Natural killer cell (primary cell): ENCODE data around the gene KDM5B. TPM values are rescaled to one million over a fixed set of nuclear protein-coding genes. Genes with fewer than 3 reads are reported as not detected.

Source experiments
- ATAC-seq, 3 donors: fragments of 150-1000 bp in 2 of 3; fragments of 200-7000 bp in 1 of 3; cut with Tn5 transposase; 1 replicate in 1 of 3; 2 replicates in 2 of 3; pipeline ENCODE4 v1.10.0; 2021; ENCODE audit warnings: mild to moderate bottlenecking in 2 of 3, moderate library complexity in 2 of 3
- DNase-seq, 2 donors: peaks; one replicate each; pipeline versions ENCODE4 v3.0.0 to v3.0.0-alpha.2; 2013 to 2021; ENCODE audit warnings: mixed read lengths in 1 of 2
- H3K27ac ChIP-seq: one replicate; pipeline ENCODE4 v1.5.1; 2013; ENCODE audit warnings: mild to moderate bottlenecking, low read length
- H3K27me3 ChIP-seq: one replicate; pipeline ENCODE4 v1.6.1; 2013; ENCODE audit warnings: low read length; ENCODE audit not compliant: control insufficient read depth, insufficient read depth
- H3K36me3 ChIP-seq: one replicate; pipeline ENCODE4 v1.6.1; 2013; ENCODE audit warnings: low read length; ENCODE audit not compliant: control insufficient read depth, insufficient read depth
- H3K4me1 ChIP-seq: one replicate; pipeline ENCODE4 v1.6.1; 2013; ENCODE audit warnings: low read length; ENCODE audit not compliant: control insufficient read depth, insufficient read depth
- H3K4me3 ChIP-seq: one replicate; pipeline ENCODE4 v1.5.1; 2013; ENCODE audit warnings: low read length
- H3K9me3 ChIP-seq: one replicate; pipeline ENCODE4 v1.6.1; 2013; ENCODE audit warnings: low read length; ENCODE audit not compliant: control insufficient read depth, insufficient read depth
- H3K27ac Mint-ChIP-seq, 2 donors: one replicate each; pipeline ENCODE4 v1.8.0; 2022; ENCODE audit warnings: mild to moderate bottlenecking in 2 of 2, mixed read lengths in 2 of 2, moderate library complexity in 1 of 2
- H3K27me3 Mint-ChIP-seq, 2 donors: one replicate each; pipeline ENCODE4 v1.8.0; 2022; ENCODE audit warnings: low read depth in 2 of 2, mixed read lengths in 2 of 2
- H3K36me3 Mint-ChIP-seq: one replicate; pipeline ENCODE4 v1.8.0; 2022; ENCODE audit warnings: mixed read lengths
- H3K4me1 Mint-ChIP-seq, 2 donors: one replicate each; pipeline ENCODE4 v1.8.0; 2022; ENCODE audit warnings: mixed read lengths in 2 of 2
- H3K4me3 Mint-ChIP-seq: one replicate; pipeline ENCODE4 v1.8.0; 2022; ENCODE audit warnings: mild to moderate bottlenecking, moderate library complexity, mixed read lengths
- H3K9me3 Mint-ChIP-seq, 2 donors: one replicate each; pipeline ENCODE4 v1.8.0; 2022; ENCODE audit warnings: mixed read lengths in 2 of 2
- CTCF ChIP-seq: fragments of 200-600 bp; IDR thresholded peaks from one replicate; pipeline ENCODE4 v1.8.0; 2022; ENCODE audit warnings: antibody characterized with exemption
- WGBS: methylation state at CpG from one replicate; pipeline ENCODE4 v1.1.7; 2013; ENCODE audit warnings: missing lambda C conversion rate; ENCODE audit not compliant: insufficient coverage; 5-methylcytosine and 5-hydroxymethylcytosine counted together
- intact Hi-C: fragments of 100-400 bp; cut with micrococcal nuclease; formaldehyde crosslinking; loops from one replicate; pipeline ENCODE4 v1.14.2; 2022
- total RNA-seq, 4 donors: library from RNA; stranded (reverse); fragments of 120-200 nt in 1 of 4; gene quantifications; one replicate each; pipeline versions ENCODE4 v1.2.3 to v1.2.4, GENCODE V29; 2013 to 2022

Gene KDM5B
- total RNA-seq, 3 donors from 2014 or later (not counting 1 experiment from before 2014, with no cell fraction given): 107 to 121 (median 108) TPM

GRCh38 chr1:202854787-202855186 lies 46.6 kb upstream of the KDM5B start:
- H3K36me3 ChIP-seq: no peaks in the 10 kb centered on the region
- no peaks in the 10 kb centered on the region for H3K27me3 ChIP-seq
- WGBS: 92% methylated on average over 8 of the region's 8 CpGs
- H3K36me3 Mint-ChIP-seq: no peaks in the 10 kb centered on the region
- ATAC-seq (no peak), DNase-seq (no peak)
- intact Hi-C loops: no loop called here
- no peak overlapping the region for H3K27ac Mint-ChIP-seq
- H3K4me1 Mint-ChIP-seq: no peaks in the 10 kb centered on the region
- H3K9me3 ChIP-seq: no peaks in the 10 kb centered on the region
- H3K9me3 Mint-ChIP-seq: no peaks in the 10 kb centered on the region
- H3K4me3 ChIP-seq: no peak overlapping the region
- H3K27me3 Mint-ChIP-seq: peaks cover 0 to 8% of the 10 kb centered on the region in 2 donors
- TF ChIP-seq CTCF: no peak
- H3K27ac ChIP-seq: no peak overlapping the region
- no peaks in the 10 kb centered on the region for H3K4me1 ChIP-seq
- H3K4me3 Mint-ChIP-seq: no peak overlapping the region

- H3K9me3 Mint-ChIP-seq: no peaks in the 10 kb centered on the region
- H3K27ac Mint-ChIP-seq: no peak overlapping the region
- no peaks in the 10 kb centered on the region for H3K9me3 ChIP-seq
- no peaks in the 10 kb centered on the region for H3K36me3 ChIP-seq
- H3K4me3 Mint-ChIP-seq: no peak overlapping the region
- ATAC-seq: peak; percentile 70 to 74 (median 71)
- no peak overlapping the region for H3K4me3 ChIP-seq
- no peaks in the 10 kb centered on the region for H3K4me1 Mint-ChIP-seq
- H3K27me3 ChIP-seq: no peaks in the 10 kb centered on the region
- H3K27ac ChIP-seq: no peak overlapping the region
- no peaks in the 10 kb centered on the region for H3K36me3 Mint-ChIP-seq
- no peaks in the 10 kb centered on the region for H3K27me3 Mint-ChIP-seq
- peak in 1 of 2 donors; percentile 60 for DNase-seq
- peak; percentile 30 for TF ChIP-seq CTCF
- H3K4me1 ChIP-seq: no peaks in the 10 kb centered on the region
- intact Hi-C loops: loop anchor here (1.0 kb wide), 1 partner anchor 102 kb away; no protein-coding TSS in a partner anchor
- WGBS: 66% methylated on average over 15 of the region's 15 CpGs
Observed at GRCh38 chr1:202852163-202852904, 44.1 kb upstream of the KDM5B start.

GRCh38 chr1:202850593-202851362 lies 42.6 kb upstream of the KDM5B start:
- no peak for DNase-seq
- H3K4me3 Mint-ChIP-seq: no peak overlapping the region
- no peak for TF ChIP-seq CTCF
- H3K27ac Mint-ChIP-seq: no peak overlapping the region
- intact Hi-C loops: no loop called here
- Histone ChIP-seq H3K36me3 (no peaks in the 10 kb centered on the region), H3K9me3 (no peaks in the 10 kb centered on the region), H3K27ac (no peak overlapping the region), H3K4me1 (no peaks in the 10 kb centered on the region), H3K27me3 (no peaks in the 10 kb centered on the region), H3K4me3 (no peak overlapping the region)
- 83% methylated on average over 7 of the region's 7 CpGs for WGBS
- no peaks in the 10 kb centered on the region for H3K27me3 Mint-ChIP-seq
- H3K9me3 Mint-ChIP-seq: no peaks in the 10 kb centered on the region
- no peak for ATAC-seq
- H3K4me1 Mint-ChIP-seq: no peaks in the 10 kb centered on the region
- no peaks in the 10 kb centered on the region for H3K36me3 Mint-ChIP-seq
